Trophoblast cell (in vitro differentiated cells and primary cell): Measurements from ENCODE around the gene LRBA.
"Not testable (repeated sequence)": the region's sequence is repeated elsewhere in the genome, so short reads cannot be mapped to it uniquely, and the experiment has no call there.

Experiments used
- DNase-seq, 2 donors: peaks; one replicate each; pipeline ENCODE4 v3.0.0-alpha.2; 2016
- H2AFZ ChIP-seq: 2 replicates; pipeline ENCODE4 v1.6.1; 2013; ENCODE audit warnings: low read length, moderate library complexity, mild to moderate bottlenecking; ENCODE audit not compliant: insufficient read depth, poor library complexity
- H2AK5ac ChIP-seq: 2 replicates; pipeline ENCODE4 v1.6.1; 2013; ENCODE audit warnings: mild to moderate bottlenecking, low read length
- H2BK120ac ChIP-seq: 2 replicates; pipeline ENCODE4 v1.6.1; 2013; ENCODE audit warnings: low read length, mild to moderate bottlenecking, moderate library complexity; ENCODE audit not compliant: insufficient read depth, poor library complexity
- H2BK12ac ChIP-seq: 2 replicates; pipeline ENCODE4 v1.6.1; 2013; ENCODE audit warnings: mild to moderate bottlenecking, low read length, moderate library complexity
- H2BK5ac ChIP-seq: 2 replicates; pipeline ENCODE4 v1.6.1; 2013; ENCODE audit warnings: low read length, low read depth, moderate library complexity, mild to moderate bottlenecking; ENCODE audit not compliant: poor library complexity
- H3K14ac ChIP-seq: 2 replicates; pipeline ENCODE4 v1.6.1; 2013; ENCODE audit warnings: mild to moderate bottlenecking, low read length
- H3K18ac ChIP-seq: 2 replicates; pipeline ENCODE4 v1.6.1; 2013; ENCODE audit warnings: mild to moderate bottlenecking, low read length
- H3K23ac ChIP-seq: 2 replicates; pipeline ENCODE4 v1.6.1; 2013; ENCODE audit warnings: low read length
- H3K27ac ChIP-seq: 2 replicates; pipeline ENCODE4 v1.5.1; 2013; ENCODE audit warnings: low read depth, mild to moderate bottlenecking, inconsistent platforms, low read length, moderate library complexity
- H3K27me3 ChIP-seq: 2 replicates; pipeline ENCODE4 v1.6.1; 2013; ENCODE audit warnings: inconsistent platforms, mild to moderate bottlenecking, low read length, moderate library complexity; ENCODE audit not compliant: insufficient read depth
- H3K36me3 ChIP-seq, 2 experiments: 1 replicate in 1 of 2; 2 replicates in 1 of 2; pipeline ENCODE4 v1.6.1; 2013; ENCODE audit warnings: low read length in 2 of 2, mild to moderate bottlenecking in 2 of 2, moderate library complexity in 1 of 2; ENCODE audit not compliant: insufficient read depth in 2 of 2, control insufficient read depth in 1 of 2
- H3K4ac ChIP-seq: 2 replicates; pipeline ENCODE4 v1.6.1; 2013; ENCODE audit warnings: low read depth, mild to moderate bottlenecking, low read length, moderate library complexity
- H3K4me1 ChIP-seq, 2 experiments: 1 replicate in 1 of 2; 2 replicates in 1 of 2; pipeline ENCODE4 v1.6.1; 2013; ENCODE audit warnings: low read length in 2 of 2, mild to moderate bottlenecking in 2 of 2, moderate library complexity in 1 of 2; ENCODE audit not compliant: insufficient read depth in 2 of 2, control insufficient read depth in 1 of 2
- H3K4me2 ChIP-seq: 2 replicates; pipeline ENCODE4 v1.6.1; 2013; ENCODE audit warnings: inconsistent platforms, mild to moderate bottlenecking, low read length, moderate library complexity
- H3K4me3 ChIP-seq: 2 replicates; pipeline ENCODE4 v1.5.1; 2013; ENCODE audit warnings: mild to moderate bottlenecking, low read depth, low read length, inconsistent platforms
- H3K79me1 ChIP-seq: one replicate; pipeline ENCODE4 v1.6.1; 2013; ENCODE audit warnings: low read length
- H3K79me2 ChIP-seq: 2 replicates; pipeline ENCODE4 v1.6.1; 2013; ENCODE audit warnings: low read length, mild to moderate bottlenecking; ENCODE audit not compliant: control insufficient read depth, insufficient read depth, poor library complexity
- H3K9ac ChIP-seq: 2 replicates; pipeline ENCODE4 v1.6.1; 2013; ENCODE audit warnings: mild to moderate bottlenecking, low read length
- H3K9me3 ChIP-seq: 2 replicates; pipeline ENCODE4 v1.6.1; 2013; ENCODE audit warnings: low read depth, mild to moderate bottlenecking, control low read depth, inconsistent platforms, low read length; ENCODE audit not compliant: insufficient read depth
- H4K12ac ChIP-seq: 2 replicates; pipeline ENCODE4 v1.6.1; 2013; ENCODE audit warnings: low read depth, mild to moderate bottlenecking, low read length, moderate library complexity
- H4K8ac ChIP-seq: 2 replicates; pipeline ENCODE4 v1.6.1; 2013; ENCODE audit warnings: low read depth, mild to moderate bottlenecking, low read length, moderate library complexity
- H4K91ac ChIP-seq: one replicate; pipeline ENCODE4 v1.6.1; 2013; ENCODE audit warnings: low read depth, mild to moderate bottlenecking, low read length, moderate library complexity
- WGBS: extraction: QIAGEN DNeasy Blood & Tissue Kit; methylation state at CpG from one replicate; pipeline ENCODE4 v1.1.7; 2013; ENCODE audit warnings: missing lambda C conversion rate; ENCODE audit not compliant: insufficient read length, insufficient coverage; ENCODE audit errors: extremely low coverage; 5-methylcytosine and 5-hydroxymethylcytosine counted together

The LRBA gene

DNA sequence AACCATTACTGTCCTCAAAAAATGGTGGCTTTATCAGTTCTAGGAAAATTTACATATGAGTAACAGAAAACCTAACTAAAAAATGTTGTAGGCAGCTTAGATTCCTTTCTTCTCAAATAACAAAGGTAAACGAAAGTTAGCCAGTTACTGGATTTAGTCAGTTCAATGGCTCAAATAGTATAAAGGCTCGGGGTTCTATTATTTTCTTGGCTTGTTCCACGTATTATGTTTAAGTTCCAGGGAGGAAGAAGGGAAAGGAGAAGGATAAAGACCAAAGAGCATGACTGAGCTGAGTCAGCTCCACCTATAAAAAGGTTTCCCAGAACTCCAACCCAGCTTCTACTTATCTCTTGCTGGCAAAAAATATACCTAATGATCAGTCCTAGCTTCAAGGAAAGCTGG is 474.1 kb downstream of the LRBA start:
- Histone ChIP-seq H3K79me1 (no peaks in the 10 kb centered on the region), H3K36me3 (no peaks in the 10 kb centered on the region), H3K4ac (no peak overlapping the region), H2BK12ac (no peak overlapping the region), H3K27me3 (no peaks in the 10 kb centered on the region), H3K79me2 (no peaks in the 10 kb centered on the region), H4K12ac (no peak overlapping the region), H3K4me2 (no peak overlapping the region), H3K4me1 (no peaks in the 10 kb centered on the region), H3K9ac (no peak overlapping the region), H3K18ac (no peak overlapping the region), H2BK5ac (no peak overlapping the region), H2AK5ac (no peak overlapping the region), H2AFZ (no peak overlapping the region), H3K9me3 (no peaks in the 10 kb centered on the region), H3K4me3 (no peak overlapping the region), H4K91ac (no peak overlapping the region), H4K8ac (no peak overlapping the region), H3K27ac (no peak overlapping the region), H3K14ac (no peak overlapping the region), H2BK120ac (no peak overlapping the region), H3K23ac (no peak overlapping the region)
- peak in 1 of 2 donors; percentile 13 for DNase-seq
- WGBS, result no CpG with 5 or more reads among the region's 3 CpGs

DNA sequence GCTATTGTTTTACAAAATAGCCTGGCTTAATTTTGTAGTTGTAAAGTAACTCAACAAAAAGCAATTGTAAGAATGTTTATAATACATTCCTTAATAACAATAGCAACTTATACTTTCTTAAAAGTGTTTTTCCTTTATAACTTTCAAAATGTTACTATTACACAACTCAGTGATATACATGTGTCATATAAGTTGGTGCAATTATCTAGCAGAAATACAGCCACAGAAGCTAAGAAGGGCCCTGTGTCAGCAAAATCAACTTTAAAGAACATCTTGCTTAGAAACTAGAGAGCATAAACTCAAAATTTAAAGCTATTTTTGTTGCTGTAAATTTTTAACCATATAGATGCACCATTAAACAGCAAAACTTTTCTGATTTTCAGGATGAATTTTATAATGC is 474.5 kb downstream of the LRBA start:
- no peak overlapping the region for H4K8ac ChIP-seq
- H2BK5ac ChIP-seq, result no peak overlapping the region
- no peak overlapping the region for H3K4me2 ChIP-seq
- no peak overlapping the region for H3K4me3 ChIP-seq
- no peak overlapping the region for H4K91ac ChIP-seq
- no peaks in the 10 kb centered on the region for H3K36me3 ChIP-seq
- H3K79me2 ChIP-seq, result no peaks in the 10 kb centered on the region
- H3K27me3 ChIP-seq, result no peaks in the 10 kb centered on the region
- no peaks in the 10 kb centered on the region for H3K4me1 ChIP-seq
- H3K4ac ChIP-seq, result no peak overlapping the region
- no peak overlapping the region for H2AFZ ChIP-seq
- no peak overlapping the region for H2BK12ac ChIP-seq
- no peak overlapping the region for H3K18ac ChIP-seq
- no peak overlapping the region for H3K23ac ChIP-seq
- no peak overlapping the region for H2AK5ac ChIP-seq
- H3K27ac ChIP-seq, result no peak overlapping the region
- H2BK120ac ChIP-seq, result no peak overlapping the region
- H4K12ac ChIP-seq, result no peak overlapping the region
- DNase-seq, result no peak
- H3K9ac ChIP-seq, result no peak overlapping the region
- H3K79me1 ChIP-seq, result no peaks in the 10 kb centered on the region
- H3K14ac ChIP-seq, result no peak overlapping the region
- H3K9me3 ChIP-seq, result no peaks in the 10 kb centered on the region

DNA sequence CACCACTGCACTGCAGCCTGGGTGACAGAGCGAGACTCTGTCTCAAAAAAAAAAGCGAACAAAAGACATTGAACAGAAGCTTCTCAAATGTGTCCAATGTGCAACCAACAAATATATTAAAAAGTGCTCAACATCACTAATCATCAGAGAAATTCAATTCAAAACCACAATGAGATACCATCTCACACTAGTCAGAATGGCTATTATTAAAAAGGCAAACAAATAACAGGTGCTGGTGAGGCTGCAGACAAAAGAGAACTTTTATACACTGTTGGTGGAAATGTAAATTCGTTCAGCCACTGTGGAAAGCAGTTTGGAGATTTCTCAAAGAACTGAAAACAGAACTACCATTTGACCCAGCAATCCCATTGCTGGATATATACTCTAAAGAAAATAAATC is 477.2 kb downstream of the LRBA start:
- H3K79me1 ChIP-seq, H3K4ac ChIP-seq: not testable (repeated sequence)

DNA sequence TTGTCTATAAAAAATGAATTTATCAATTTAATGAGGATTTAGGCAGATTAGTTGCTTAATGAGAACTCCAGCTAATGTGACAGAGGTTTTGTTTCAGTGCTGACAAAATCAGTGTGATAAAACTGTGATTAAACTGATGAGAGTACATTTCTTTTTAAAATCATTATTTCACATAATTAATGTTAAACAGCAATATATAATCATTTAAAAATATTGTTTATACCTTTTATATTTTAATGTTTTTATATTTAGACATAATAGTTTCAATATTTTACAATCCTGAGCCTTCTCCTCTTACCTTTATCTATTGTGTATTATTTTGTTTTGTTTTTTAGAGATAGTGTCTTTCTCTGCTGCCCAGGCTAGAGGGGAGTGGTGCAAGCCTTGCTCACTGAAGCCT is 480.3 kb downstream of the LRBA start:
- no peak overlapping the region for H2AFZ ChIP-seq
- H3K23ac ChIP-seq, result no peak overlapping the region
- no peak overlapping the region for H3K14ac ChIP-seq
- DNase-seq, result no peak
- no peaks in the 10 kb centered on the region for H3K9me3 ChIP-seq
- H2BK120ac ChIP-seq, result no peak overlapping the region
- H3K4me2 ChIP-seq, result no peak overlapping the region
- H2BK12ac ChIP-seq, result no peak overlapping the region
- H3K4ac ChIP-seq, result no peak overlapping the region
- no peaks in the 10 kb centered on the region for H3K79me1 ChIP-seq
- no peak overlapping the region for H3K18ac ChIP-seq
- no peak overlapping the region for H2BK5ac ChIP-seq
- H3K4me1 ChIP-seq, result no peaks in the 10 kb centered on the region
- H4K12ac ChIP-seq, result no peak overlapping the region
- H3K4me3 ChIP-seq, result no peak overlapping the region
- no peak overlapping the region for H4K91ac ChIP-seq
- H3K36me3 ChIP-seq, result no peaks in the 10 kb centered on the region
- H3K79me2 ChIP-seq, result no peaks in the 10 kb centered on the region
- H2AK5ac ChIP-seq, result no peak overlapping the region
- H4K8ac ChIP-seq, result no peak overlapping the region
- H3K9ac ChIP-seq, result no peak overlapping the region
- H3K27me3 ChIP-seq, result no peaks in the 10 kb centered on the region
- H3K27ac ChIP-seq, result no peak overlapping the region

More for the DNA sequence above, 477.2 kb downstream of the LRBA start:
- H2AFZ ChIP-seq, H3K23ac ChIP-seq, H3K4me1 ChIP-seq, H4K8ac ChIP-seq, H3K9ac ChIP-seq, H3K14ac ChIP-seq, H2BK5ac ChIP-seq, H3K18ac ChIP-seq, H3K4me3 ChIP-seq, H4K91ac ChIP-seq, H3K27ac ChIP-seq, H3K4me2 ChIP-seq, H4K12ac ChIP-seq, H3K79me2 ChIP-seq, DNase-seq, H3K9me3 ChIP-seq, H2BK12ac ChIP-seq, H3K36me3 ChIP-seq, H2BK120ac ChIP-seq, H3K27me3 ChIP-seq, H2AK5ac ChIP-seq: not testable (repeated sequence)
- no CpG with 5 or more reads among the region's 3 CpGs for WGBS

DNA sequence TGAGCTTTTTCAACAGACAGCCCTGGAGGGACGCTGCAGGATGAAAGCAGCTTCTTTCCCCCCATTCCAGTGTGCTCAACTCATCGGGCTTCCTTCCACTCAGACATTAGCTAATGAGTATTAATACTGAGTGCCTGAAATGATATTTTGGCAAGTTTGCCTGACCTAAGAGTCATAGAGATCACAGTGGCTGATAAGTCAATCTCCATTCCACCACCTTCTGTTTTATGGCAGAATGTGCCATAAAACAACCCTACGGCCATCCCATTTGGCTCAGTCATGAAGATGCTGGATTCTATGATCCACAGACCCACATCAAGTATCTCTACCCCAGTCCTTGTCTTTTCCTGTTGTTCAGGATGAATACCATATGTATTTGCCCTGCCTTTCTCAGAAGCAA is 481.4 kb downstream of the LRBA start:
- no peaks in the 10 kb centered on the region for H3K4me1 ChIP-seq
- H3K27ac ChIP-seq, result no peak overlapping the region
- H2BK120ac ChIP-seq, result no peak overlapping the region
- H4K8ac ChIP-seq, result no peak overlapping the region
- H4K91ac ChIP-seq, result no peak overlapping the region
- H3K4me3 ChIP-seq, result no peak overlapping the region
- H3K23ac ChIP-seq, result no peak overlapping the region
- peak in 1 of 2 donors; percentile 23 for DNase-seq
- no peaks in the 10 kb centered on the region for H3K27me3 ChIP-seq
- no peak overlapping the region for H3K4me2 ChIP-seq
- no peaks in the 10 kb centered on the region for H3K79me1 ChIP-seq
- WGBS, result no CpG with 5 or more reads among the region's 3 CpGs
- H2AK5ac ChIP-seq, result no peak overlapping the region
- H3K9me3 ChIP-seq, result no peaks in the 10 kb centered on the region
- H3K9ac ChIP-seq, result no peak overlapping the region
- no peak overlapping the region for H2BK5ac ChIP-seq
- H3K18ac ChIP-seq, result no peak overlapping the region
- H2BK12ac ChIP-seq, result no peak overlapping the region
- no peak overlapping the region for H3K4ac ChIP-seq
- H3K36me3 ChIP-seq, result no peaks in the 10 kb centered on the region
- no peak overlapping the region for H3K14ac ChIP-seq
- no peaks in the 10 kb centered on the region for H3K79me2 ChIP-seq
- H4K12ac ChIP-seq, result no peak overlapping the region
- H2AFZ ChIP-seq, result no peak overlapping the region
